Stimulated activated CD8-positive, alpha-beta memory T cell treated with anti-CD3 and anti-CD28 coated beads, Interleukin-4, amount 100 ng/mL, for 4 hours (primary cell): Measurements from ENCODE around the gene RBM18.

ENCODE experiments used
- DNase-seq, 2 donors: peaks; one replicate each; pipeline ENCODE4 v3.0.0-alpha.2; 2020; ENCODE audit warnings: low read depth in 2 of 2, low spot score in 1 of 2

The RBM18 gene

DNA sequence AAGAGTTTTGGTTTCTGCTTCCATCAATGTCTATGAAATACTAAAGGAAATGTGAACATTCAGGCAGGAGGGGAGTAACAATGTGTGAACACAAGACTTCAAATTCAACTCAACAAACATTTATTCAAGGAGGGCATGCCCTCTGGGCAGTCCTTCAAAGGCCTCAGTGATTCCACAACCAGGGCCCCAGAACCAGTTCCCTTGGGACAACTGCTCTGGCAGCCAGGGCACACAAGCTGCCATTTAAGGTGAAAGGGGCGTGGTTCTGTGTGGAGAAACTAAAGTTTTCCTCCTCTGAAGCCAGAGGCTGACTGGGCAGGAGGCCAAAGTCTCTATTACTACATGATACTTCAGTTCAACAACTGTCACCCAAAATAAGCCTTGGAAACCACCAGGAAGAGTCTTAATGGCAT is 3.2 kb downstream of the RBM18 start:
- no peak for DNase-seq

DNA sequence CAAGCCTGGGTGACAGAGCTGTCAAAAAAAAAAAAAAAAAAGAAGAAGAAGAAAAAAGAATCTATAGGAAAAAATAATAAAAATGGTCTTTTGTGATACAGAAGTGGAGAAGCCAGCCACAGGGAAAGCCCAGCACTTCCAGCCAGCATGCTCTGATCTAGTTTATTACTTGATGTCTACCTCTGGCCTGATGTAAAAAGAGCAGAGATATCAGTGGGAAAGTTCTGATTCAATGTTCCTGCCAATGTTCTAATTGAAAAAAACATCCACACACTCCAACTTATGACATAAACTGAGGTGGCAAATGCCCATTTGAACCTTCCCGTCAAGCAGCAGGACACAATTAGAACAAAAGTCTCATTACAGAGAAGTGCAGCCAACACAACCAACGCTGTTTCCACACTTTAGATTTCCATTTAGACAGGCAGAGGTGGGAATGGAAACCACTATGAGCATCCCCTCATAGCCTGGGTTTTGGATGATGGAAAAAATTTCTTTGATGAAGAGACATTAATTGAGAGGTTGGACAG is 5.7 kb downstream of the RBM18 start:
- no peak for DNase-seq

DNA sequence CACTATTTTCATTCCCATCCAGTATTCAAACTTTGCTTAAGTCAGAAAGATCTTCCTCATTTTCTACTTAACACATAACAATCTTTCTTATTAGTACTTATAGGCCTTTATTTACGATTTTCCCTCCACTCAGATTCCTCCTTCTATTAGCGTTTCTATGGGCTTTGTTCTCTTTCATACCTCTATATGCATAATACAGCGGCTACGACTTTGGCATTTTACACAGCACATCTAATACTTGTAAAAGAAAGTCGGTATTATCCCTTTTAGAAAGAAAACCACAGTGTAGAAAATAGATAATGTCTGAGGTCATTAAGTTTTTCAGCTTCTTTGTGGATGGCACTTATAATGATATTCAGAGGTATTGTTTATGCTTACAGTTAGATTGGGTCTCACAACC is 8.4 kb downstream of the RBM18 start:
- no peak for DNase-seq

DNA sequence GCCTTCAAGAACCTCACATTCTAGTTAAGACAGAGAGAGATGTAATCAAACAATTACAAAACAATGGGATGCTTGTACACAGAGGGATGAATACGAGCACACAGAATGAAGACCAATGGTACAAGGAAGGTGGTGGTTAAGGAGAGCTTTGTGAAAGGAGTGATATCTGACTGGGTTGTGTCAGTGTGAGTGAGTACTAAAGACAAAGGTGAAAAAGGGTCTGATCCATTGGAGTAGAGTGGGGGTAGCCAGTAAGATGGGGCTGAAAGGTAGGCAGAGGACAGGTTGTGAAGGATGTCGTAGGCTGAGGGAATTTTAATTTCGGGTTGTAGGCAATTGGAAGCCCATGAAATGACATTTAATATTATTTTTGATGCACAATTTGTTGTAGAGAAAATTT is 9.9 kb downstream of the RBM18 start:
- no peak for DNase-seq

DNA sequence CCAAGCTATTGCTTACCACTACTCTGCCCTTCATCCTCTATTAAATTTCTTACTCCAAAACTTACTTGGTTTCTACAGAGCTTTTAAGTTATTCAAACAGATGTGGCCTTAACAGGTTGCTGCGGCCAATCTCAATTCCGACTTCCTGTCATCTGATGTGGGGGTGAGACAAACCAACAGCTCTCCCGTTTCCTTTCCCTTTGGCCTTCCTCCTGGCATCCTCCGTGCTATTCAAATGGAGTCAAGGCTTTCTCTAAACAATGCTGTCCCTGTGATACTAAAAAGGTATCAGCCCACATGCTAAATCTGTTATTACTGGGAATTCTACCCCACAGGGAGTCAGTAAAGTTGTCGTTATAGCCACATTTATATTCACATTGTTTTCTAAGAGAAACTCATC is 11.8 kb downstream of the RBM18 start:
- DNase-seq, result no peak

DNA sequence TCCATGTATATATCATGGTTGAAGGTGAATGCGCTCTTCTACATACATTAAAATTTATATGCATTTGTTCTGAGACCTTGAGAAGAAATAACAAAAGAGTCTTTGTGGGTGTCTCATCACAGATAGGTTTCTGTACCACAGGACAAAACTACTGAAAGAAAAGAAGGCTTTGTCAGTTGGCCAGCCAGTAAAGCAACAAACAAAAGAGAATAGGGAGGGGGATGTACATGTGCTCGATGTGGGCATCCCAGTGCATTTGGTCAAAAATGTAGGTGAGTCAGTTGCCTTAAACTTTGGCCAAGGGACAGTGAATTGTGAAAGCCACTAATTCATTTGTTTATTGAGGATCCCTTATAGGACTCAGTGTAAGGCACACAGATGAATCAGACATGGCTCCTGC is 13.3 kb downstream of the RBM18 start:
- no peak for DNase-seq

DNA sequence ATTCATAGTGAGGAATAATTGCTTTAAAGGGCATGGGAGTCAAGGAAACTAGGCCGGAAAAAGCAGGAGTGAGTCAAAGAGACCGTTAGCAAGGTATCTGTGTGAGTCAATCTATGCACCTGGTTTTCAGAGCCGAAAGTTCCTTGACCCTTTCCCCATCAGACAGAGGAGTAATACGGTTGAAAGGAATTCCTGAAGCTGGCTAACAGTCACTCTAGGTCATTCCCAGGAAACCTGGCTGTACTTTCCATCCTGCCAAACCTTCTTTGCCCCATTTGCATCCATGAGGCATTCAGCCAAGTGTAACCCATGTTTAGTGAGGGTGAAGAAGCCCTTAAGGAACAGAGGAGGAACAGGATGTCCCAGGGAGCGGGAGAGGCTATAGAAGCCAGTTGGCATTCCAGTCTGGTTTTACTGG is 16.2 kb downstream of the RBM18 start:
- DNase-seq, result no peak

DNA sequence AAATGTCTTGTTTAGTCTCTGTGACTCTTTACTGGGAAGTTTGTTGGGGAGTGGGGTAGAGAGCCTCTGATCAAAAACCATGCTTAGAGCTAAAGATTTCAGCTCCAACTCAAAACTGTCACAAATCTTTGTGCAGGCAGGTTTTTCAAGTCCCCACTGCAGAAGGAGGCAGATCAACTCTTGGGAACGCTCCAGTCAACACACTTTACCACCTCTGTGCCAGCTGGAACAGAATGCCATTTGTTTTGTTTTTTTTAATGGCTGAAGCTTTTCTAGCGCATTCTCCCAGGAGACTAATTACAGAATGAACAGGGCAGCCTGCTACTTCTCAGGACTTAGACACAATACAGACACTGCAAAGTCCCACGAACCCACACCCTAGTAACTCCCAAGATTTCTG is 18.0 kb downstream of the RBM18 start:
- no peak for DNase-seq

DNA sequence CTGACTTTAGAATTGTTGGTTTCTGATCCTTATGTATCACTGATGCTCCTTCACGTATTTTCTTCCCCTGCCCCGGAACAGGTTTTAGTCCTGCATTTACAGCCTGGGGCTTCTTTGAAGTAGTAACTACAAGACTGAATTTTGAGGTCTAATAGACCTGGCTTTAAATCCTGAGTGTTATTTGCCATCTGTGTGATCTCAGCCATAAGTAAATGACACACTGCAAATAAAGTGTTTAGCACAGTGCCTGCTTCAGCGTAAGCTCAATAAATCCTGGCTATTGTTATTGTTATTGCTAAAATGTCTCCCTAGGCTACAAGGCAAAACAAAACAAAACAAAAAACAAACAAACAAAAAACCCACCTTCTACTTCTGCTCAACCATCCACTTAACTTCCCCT is 20.3 kb downstream of the RBM18 start:
- no peak for DNase-seq

DNA sequence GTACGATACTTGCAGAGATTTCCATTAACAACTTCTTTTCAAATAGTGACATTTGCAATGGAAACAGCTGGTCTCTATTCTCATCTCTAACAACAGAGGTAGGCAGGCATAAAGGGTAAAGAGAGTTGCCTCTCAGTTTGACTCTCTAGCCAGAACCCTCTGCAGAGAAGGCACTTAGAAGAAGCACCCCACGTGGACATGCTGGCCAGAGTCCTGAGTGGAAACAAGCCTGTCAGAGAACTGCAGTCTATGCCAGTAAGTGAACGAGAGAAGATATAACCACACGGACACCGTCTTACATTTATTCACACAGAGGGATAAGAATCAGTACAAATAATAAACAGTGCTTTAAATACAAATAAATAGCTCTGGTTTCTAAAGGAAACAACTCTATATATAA is 24.9 kb downstream of the RBM18 start:
- DNase-seq, result no peak

DNA sequence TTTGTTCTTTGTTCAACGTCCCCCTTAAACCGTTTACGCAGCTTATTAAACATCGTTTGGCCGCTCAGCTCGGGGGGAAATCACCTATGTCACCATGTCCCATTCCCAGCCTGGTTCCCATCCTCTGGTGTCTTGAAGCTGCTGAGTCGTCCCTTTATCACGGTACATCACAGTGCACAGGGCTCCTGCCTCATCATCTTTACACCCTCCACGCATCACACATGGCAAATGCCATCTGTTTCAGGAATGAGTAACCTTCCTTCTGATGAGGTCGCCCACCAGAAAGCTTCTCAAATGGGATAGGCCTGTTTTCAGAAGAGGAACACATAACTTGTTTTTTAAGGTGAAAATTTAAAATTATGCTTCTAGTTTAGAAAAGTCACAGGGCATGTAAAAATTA is 28.0 kb downstream of the RBM18 start:
- DNase-seq, result no peak

DNA sequence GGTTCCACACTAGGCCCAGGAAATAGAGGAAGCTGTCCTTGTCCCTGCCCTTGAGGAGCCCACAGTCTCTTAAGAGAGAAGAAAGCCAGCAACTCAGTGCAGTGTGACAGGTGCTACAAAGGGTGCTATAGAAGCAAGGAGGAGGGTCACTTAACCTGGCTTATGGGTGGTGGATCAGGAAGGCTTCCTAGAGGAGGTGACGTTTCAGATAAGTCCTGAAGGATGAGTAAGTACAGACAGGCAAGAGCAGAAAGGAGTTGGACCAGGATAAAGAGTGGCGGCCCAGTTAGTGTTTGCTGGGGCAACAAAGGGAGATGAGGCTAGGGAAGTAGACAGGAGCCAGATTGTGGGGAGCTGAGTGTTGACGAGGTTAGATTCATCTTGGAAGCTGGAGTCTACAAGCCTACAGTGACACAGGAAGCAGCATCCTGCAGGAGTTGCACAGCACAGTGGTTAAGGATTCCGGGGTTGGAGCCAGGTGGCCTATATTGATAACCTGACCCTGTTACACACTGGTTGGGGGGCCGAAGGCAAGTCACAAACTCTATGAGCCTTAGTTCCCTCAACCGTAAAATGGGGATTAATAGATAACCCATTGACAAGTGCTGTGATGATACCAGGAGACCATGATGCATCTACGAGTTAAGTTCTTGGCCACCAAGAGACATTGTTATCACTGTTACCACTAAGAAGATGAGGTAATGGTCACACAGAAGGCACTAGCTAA is 30.5 kb downstream of the RBM18 start:
- DNase-seq, result no peak

DNA sequence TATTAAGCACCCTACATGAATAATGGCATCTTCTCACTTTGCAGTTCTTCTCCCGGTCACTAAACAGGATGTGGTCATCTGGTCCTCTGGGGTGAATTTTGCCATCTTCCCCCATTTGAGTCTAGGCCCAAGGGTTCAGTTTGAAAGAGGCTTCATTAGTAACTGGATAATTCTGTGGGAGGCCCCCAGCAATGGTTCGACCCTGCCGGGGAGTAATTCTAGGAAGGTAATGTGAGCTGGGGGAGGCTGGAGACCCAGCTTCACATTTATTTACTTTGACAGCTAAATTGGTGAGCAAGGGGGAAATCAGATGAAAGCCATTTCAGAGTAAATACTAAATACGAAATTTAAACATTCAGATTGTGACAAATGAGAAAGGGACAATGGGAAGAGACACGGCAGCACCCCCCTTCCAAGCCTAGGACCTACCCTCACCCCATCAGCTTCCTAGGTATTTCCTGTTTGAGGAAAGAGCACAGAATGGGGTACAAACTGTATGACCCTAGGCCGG is 31.8 kb downstream of the RBM18 start:
- DNase-seq, result no peak

DNA sequence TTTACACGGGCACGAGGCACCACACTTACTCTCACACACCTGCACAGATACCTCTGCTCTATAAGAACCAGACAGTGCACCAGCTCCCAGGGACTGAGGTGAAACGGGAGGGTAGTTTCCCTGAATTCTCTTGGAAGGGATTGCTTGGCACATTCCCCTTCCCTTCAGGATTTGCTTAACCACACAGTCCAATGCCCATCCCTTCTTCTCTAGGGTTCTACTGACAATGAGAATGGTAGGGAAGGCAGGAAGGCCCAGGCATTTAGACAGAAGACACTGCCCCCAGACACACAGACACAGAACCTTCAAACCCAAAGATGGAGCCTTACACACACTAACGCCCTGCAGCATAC is 35.2 kb downstream of the RBM18 start:
- DNase-seq, result no peak

DNA sequence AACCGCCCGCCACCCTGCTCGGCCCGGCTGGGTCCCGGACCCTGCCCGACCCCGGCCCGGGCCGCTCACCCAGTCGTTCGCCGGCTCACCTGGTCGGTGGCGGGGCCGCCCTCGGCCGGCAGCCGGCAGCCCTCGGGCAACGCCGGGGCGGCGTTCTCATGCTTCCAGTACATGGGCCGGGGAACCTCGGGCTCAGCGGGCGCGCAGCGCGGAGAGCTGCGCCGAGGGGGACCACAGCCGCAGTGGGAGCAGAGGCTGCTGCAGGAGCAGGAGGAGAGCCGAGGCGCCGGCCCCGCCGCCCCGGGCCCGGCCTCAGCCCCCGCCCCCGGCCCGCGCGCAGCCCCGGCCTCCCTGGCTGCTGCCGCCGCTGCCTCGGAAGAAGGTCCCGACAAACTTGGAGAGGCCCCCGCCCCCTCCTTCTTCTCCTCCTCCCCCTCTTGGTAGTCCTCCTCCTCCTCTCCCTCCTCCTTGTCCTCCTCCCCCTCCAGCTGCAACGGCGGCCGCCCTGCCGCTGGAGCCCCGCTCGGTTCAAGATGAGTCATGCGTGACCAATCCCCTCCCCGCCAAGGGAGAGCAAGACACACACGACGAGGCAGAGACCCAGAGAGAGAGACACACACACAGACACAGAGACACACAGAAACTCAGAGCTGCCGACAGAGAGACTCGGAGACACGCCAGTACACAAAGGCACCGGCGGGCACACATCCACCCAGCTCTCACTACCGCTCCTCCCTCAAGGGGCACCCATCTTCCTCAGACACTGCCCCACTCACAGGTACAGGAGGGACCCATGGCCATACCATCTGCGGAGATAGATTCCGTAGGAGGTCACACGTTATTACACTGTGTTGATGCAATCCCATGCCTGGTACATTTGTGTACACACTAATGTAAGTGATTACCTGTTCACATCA is 35.8 kb downstream of the RBM18 start, which contains the start of gene LHX6:
TSS of gene LHX6 (minus strand) at position 390 of the 917 bp plus-strand sequence. CDS start at position 173, 217 bp downstream.
- no peak for DNase-seq

DNA sequence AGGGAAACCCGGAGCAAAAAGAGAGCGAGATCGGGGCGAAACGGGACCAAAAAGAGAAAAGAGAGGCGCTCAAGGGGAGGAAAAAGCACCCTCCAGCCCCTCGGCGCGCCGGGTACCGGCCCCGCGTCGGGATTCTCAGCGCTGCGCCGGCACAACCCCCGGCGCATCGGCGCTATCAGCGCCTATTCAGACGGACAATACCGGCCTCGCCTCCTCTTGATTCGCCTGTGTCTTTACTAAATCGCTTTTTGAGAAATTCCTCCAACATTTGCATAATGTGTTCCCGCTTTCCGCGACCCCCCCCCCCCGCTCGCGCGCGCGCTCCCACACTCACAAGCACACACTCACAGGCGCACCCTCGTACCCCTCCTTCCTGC is 36.5 kb downstream of the RBM18 start:
- DNase-seq, result no peak

DNA sequence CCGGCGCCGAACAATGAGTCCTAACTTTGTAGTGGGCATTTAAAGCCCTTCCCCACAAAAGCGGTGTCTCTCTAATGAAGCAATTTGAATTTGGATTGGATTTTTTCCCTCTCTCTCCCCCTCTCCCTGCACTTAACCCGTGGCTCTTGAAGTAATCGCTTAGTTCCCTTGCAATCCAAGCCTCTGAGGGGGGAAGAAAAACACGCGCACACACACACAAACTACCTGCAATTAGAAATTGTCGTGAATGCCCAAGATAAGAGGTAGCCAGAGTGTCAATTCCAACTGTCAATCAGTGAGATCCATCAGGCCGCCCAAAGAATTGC is 37.1 kb downstream of the RBM18 start:
- DNase-seq, result no peak

DNA sequence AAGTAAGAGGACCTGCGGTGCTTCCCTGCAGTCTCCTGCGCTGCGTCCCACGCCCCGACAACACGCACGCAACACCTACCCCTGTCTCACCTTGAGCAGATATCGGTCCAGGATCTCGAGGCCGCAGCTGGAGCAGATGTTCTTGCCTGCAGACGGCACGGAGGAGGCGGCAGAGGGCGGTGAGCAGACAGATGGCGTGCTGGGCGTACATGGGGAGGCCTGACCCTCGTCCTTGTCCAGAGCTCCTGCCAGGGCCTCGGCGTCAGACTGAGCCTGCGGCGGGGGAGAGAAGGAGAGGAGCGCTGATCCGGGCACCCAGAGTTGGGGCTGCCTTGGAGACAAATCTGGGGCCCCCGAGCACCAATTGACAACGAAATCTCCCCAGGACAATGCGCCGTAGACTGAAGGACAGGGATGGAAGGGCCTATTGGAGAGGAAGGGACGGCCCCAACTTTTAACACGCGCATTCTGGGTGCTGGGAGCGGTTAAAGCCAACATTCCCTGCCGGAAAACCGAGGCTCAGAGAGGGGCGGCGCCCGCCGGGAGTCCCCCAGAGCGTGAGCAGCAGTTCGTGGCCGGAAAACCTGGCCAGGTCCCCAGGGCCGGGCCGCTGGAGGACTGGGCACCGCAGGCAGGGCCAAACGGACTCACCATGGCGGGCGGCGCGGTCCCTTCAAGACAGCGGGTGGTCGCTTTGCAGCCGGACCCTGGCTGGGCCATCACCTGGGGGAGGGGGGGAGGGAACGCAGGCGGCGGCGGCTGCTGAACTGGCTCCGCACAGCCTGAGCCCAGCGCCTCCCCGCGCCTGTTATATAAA is 37.7 kb downstream of the RBM18 start:
- DNase-seq, result no peak

DNA sequence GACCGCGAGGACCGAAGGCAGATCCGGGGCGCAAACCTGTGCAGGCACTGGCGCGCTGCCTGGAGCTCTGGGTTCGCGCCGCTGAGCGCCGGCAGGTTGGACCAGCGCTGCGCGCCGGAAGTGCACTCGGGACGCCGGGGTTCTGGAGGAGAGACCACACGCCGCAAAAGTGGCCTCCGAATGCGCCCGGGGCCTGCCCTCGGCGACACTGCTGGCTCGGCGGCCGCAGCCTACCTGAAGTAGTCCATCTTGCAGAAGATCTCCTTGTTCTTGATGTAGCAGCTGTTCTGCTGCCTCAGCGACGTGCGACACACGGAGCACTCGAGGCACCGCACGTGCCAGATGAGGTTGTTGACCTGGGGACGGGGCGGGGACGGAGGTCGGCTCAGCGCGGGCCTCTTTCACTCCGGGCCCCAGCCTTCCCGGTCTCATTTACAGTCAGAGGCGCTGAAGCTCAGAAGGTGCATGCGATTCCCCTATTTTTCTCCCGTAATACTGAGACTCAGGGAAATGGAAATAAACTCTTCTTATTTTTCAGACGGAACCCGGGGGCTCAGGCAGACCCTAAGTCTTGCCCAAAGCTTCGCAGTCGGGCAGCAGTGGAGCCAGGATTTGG is 38.4 kb downstream of the RBM18 start:
- no peak for DNase-seq

DNA sequence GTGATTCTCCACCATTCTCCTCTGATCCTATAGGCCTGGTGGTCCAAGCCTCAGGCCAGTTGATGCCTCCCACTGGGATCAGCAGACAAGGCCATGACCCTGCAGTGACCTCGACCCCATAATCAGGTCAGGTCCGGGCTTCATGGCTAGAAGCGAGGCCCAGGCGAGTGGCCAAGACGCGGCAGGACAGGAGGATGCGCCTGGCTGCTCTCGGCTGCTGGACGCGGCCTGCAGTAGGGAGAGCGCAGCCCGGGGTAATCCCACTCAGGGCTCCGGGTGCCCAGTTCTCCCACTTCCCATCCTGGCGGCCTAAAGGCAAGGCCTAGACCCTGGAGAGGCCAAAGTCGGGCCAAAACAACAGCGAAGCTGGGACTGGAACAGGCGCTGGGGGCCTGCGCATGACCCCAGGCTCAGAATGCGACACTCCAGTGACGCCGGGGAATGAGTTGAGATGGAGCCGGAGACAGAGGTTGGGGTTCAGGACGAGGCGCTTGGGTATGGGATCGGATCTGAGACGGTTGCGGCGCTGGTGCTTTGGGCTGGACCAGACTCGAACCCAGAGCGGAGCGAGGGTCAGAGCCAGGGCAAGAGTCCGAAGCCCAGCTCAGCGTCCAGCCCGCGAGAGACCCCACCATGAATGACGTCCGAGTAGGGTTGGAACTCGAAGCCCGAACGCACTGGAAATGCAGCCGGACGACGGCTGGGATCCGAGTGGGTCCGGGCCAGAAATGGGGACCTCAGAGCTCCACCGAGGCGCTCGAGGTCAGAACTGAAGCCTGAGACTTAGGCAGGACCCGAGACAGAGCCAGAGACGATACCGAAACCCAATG is 39.1 kb downstream of the RBM18 start:
- no peak for DNase-seq
